ENCODE measurements around the gene PAPSS1.

GRCh38 chr4:107631560-107631959 is 88.5 kb downstream of the PAPSS1 start:
- TF ChIP-seq EZH2 (IDR thresholded peaks at IDR 0.05; ENCODE audit: low read depth, low read length, severe bottlenecking) (no peak), JUN (IDR thresholded peaks at IDR 0.05; ENCODE audit: low read depth, low read length) (no peak), CTCF (IDR thresholded peaks at IDR 0.05; ENCODE audit: control extremely low read depth in 1 of 3, insufficient read depth in 1 of 3, low read depth in 1 of 3, low read length in 3 of 3) (no peak), GABPA (IDR thresholded peaks at IDR 0.05; ENCODE audit: borderline replicate concordance, insufficient read depth, low read length) (no peak), ATF2 (IDR thresholded peaks at IDR 0.05; ENCODE audit: low read length) (no peak), TCF12 (IDR thresholded peaks at IDR 0.05; ENCODE audit: low read depth, low read length) (no peak), YY1 (IDR thresholded peaks at IDR 0.05; ENCODE audit: low read depth, low read length) (no peak), POLR2A (IDR thresholded peaks at IDR 0.05; ENCODE audit: control extremely low read depth in 1 of 2, low read depth in 2 of 2, low read length in 2 of 2) (no peak), MAX (IDR thresholded peaks at IDR 0.05) (no peak)

All from H1 (cell line).